ENCODE data around the gene KRTAP10-3. TPM values are rescaled to one million over a fixed set of nuclear protein-coding genes. Genes with fewer than 3 reads are reported as not detected.

The KRTAP10-3 gene
- polyA plus RNA-seq, 1 of the 3 experiments (the other 2 are of a cell fraction) = not detected

DNA sequence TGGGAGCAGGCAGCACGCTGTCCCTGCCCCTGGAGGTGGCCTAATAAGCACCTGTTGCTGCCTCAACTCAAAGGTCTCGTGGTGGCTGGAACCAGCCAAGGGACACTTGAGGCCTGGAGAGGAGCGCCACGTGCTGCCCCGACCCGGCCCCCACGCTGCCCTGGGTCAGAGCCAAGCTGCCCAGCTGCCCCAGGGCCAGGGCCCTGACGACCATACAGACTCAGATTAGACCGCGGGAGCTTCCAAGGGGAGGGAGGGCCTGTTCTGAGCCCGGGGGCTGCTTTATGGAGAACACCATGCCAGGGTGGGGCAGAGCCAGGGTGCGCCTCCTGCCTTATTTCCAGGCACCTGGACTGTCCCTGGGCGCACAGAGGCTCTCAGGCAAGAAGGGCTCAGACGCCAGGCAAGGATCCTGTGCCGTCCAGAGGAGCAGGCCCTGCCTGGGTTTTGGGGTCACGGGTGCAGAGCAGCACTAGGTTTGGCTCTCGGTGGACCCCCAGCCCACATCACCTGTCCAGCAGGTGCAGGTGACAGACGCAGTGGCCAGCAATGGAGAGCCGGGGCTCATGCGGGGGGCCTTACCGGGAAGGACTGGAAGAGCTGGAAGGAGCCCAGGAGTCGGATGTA, 37.2 kb downstream of the KRTAP10-3 start:
- Histone ChIP-seq H3K36me3 (replicated peaks in 1 of 2; ENCODE audit: control insufficient read depth in 1 of 2, insufficient read depth in 2 of 2, low read length in 1 of 2) (no peaks in the 10 kb centered on the region), H3K27ac (ENCODE audit: low read depth in 2 of 2, low read length in 1 of 2) (no peak overlapping the region), H3K4me1 (ENCODE audit: control insufficient read depth in 1 of 2, insufficient read depth in 2 of 2, low read depth in 1 of 2, low read length in 1 of 2) (peaks cover 0 to 17% of the 10 kb centered on the region in 2 experiments; a peak in 1 of 4 replicates), H4K20me1 (ENCODE audit: insufficient read depth) (no peaks in the 10 kb centered on the region), H3K27me3 (ENCODE audit: insufficient read depth) (no peaks in the 10 kb centered on the region), H3K9me3 (no peaks in the 10 kb centered on the region), H3K4me2 (no peak overlapping the region), H3K9me2 (no peaks in the 10 kb centered on the region), H3K4me3 (ENCODE audit: low read depth in 2 of 2, low read length in 1 of 2) (no peak overlapping the region), H3K79me2 (ENCODE audit: insufficient read depth) (peaks cover 11% of the 10 kb centered on the region; the same call in 1 of the 2 replicates), H3K9ac (no peak overlapping the region), H2AFZ (ENCODE audit: low read depth) (no peak overlapping the region), H3F3A (replicated peaks; ENCODE audit: insufficient read depth) (no peaks in the 10 kb centered on the region)
- ChIA-PET POLR2A (no interaction called here), CTCF (interaction anchor here (1.0 to 1.8 kb wide), 2 partner anchors 11 to 280 kb away, joined by 4 to 6 read pairs; no protein-coding TSS in a partner anchor)
- peak; percentile 10 for DNase-seq
- TF ChIP-seq NFIC (IDR thresholded peaks at IDR 0.05; ENCODE audit: borderline replicate concordance) = no peak
- TF ChIP-seq SMC3 (IDR thresholded peaks at IDR 0.05; ENCODE audit: low read depth, low read length) = no peak
- TF ChIP-seq, protein P1, sequence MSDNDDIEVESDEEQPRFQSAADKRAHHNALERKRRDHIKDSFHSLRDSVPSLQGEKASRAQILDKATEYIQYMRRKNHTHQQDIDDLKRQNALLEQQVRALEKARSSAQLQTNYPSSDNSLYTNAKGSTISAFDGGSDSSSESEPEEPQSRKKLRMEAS (IDR thresholded peaks at IDR 0.05; ENCODE audit: low read depth) = no peak
- no peak for TF ChIP-seq TCF12 (IDR thresholded peaks at IDR 0.05)
- no peak for TF ChIP-seq EZH2phosphoT487 (IDR thresholded peaks at IDR 0.05; ENCODE audit: borderline replicate concordance, low read depth)
- TF ChIP-seq RXRA (IDR thresholded peaks at IDR 0.05; ENCODE audit: borderline replicate concordance, low read depth) = no peak
- TF ChIP-seq TAF1 (IDR thresholded peaks at IDR 0.05; ENCODE audit: borderline replicate concordance, low read depth, low read length) = no peak
- TF ChIP-seq CHD2 (IDR thresholded peaks at IDR 0.05; ENCODE audit: low read length, partially characterized antibody) = no peak
- TF ChIP-seq, protein P2, sequence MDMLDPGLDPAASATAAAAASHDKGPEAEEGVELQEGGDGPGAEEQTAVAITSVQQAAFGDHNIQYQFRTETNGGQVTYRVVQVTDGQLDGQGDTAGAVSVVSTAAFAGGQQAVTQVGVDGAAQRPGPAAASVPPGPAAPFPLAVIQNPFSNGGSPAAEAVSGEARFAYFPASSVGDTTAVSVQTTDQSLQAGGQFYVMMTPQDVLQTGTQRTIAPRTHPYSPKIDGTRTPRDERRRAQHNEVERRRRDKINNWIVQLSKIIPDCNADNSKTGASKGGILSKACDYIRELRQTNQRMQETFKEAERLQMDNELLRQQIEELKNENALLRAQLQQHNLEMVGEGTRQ (IDR thresholded peaks at IDR 0.05; ENCODE audit: borderline replicate concordance, low read depth, low read length) = no peak
- no peak for TF ChIP-seq SIN3A (IDR thresholded peaks at IDR 0.05; ENCODE audit: borderline replicate concordance, low read depth, low read length)
- TF ChIP-seq JUND (IDR thresholded peaks at IDR 0.05) = no peak
- TF ChIP-seq, protein P3, sequence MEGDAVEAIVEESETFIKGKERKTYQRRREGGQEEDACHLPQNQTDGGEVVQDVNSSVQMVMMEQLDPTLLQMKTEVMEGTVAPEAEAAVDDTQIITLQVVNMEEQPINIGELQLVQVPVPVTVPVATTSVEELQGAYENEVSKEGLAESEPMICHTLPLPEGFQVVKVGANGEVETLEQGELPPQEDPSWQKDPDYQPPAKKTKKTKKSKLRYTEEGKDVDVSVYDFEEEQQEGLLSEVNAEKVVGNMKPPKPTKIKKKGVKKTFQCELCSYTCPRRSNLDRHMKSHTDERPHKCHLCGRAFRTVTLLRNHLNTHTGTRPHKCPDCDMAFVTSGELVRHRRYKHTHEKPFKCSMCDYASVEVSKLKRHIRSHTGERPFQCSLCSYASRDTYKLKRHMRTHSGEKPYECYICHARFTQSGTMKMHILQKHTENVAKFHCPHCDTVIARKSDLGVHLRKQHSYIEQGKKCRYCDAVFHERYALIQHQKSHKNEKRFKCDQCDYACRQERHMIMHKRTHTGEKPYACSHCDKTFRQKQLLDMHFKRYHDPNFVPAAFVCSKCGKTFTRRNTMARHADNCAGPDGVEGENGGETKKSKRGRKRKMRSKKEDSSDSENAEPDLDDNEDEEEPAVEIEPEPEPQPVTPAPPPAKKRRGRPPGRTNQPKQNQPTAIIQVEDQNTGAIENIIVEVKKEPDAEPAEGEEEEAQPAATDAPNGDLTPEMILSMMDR (IDR thresholded peaks at IDR 0.05) = no peak
- TF ChIP-seq ELF1 (IDR thresholded peaks at IDR 0.05) = no peak
- WGBS (ENCODE audit: low lambda C conversion rate) = 80% methylated on average over 11 of the region's 22 CpGs

Data from SK-N-SH (cell line).